Kidney (tissue), 14 donors: ENCODE results near the gene SORCS2. TPM values are rescaled to one million over a fixed set of nuclear protein-coding genes. Genes with fewer than 3 reads are reported as not detected.
A peak's percentile ranks its signal among the peaks of the same experiment; 100 is the strongest.

Experiments used
- DNase-seq, 5 donors: peaks; one replicate each; pipeline ENCODE4 v3.0.0-alpha.2; 2013 to 2020
- FAIRE-seq: peaks from 2 replicates; lab custom pipeline; 2012; peaks lifted over from hg19 to GRCh38; lab: Jason Lieb, UNC
- H3K27ac ChIP-seq, 2 donors: one replicate each; pipeline ENCODE4 v1.7.0; 2013; ENCODE audit warnings: low read depth in 2 of 2, low read length in 2 of 2, inconsistent platforms in 1 of 2
- H3K27me3 ChIP-seq: one replicate; pipeline ENCODE4 v1.7.1; 2013; ENCODE audit warnings: low read length, inconsistent platforms; ENCODE audit not compliant: control insufficient read depth, insufficient read depth
- H3K36me3 ChIP-seq, 3 donors: one replicate each; pipeline versions ENCODE4 v1.7.0 to v1.7.1; 2013; ENCODE audit warnings: low read length in 3 of 3, control low read depth in 1 of 3, inconsistent platforms in 1 of 3; ENCODE audit not compliant: insufficient read depth in 3 of 3, control insufficient read depth in 2 of 3
- H3K4me1 ChIP-seq, 3 donors: one replicate each; pipeline versions ENCODE4 v1.7.0 to v1.7.1; 2013; ENCODE audit warnings: low read length in 3 of 3, inconsistent platforms in 1 of 3, low read depth in 1 of 3; ENCODE audit not compliant: control insufficient read depth in 2 of 3, insufficient read depth in 2 of 3
- H3K4me3 ChIP-seq, 3 donors: one replicate each; pipeline versions ENCODE4 v1.7.0 to v1.8.1; 2013; ENCODE audit warnings: low read length in 3 of 3, control low read depth in 1 of 3, inconsistent platforms in 1 of 3
- H3K9ac ChIP-seq, 3 donors: one replicate each; pipeline versions ENCODE4 v1.7.0 to v1.7.1; 2013; ENCODE audit warnings: low read length in 3 of 3, control low read depth in 1 of 3, inconsistent platforms in 1 of 3
- H3K9me3 ChIP-seq, 3 donors: one replicate each; pipeline versions ENCODE4 v1.7.0 to v1.7.1; 2013; ENCODE audit warnings: low read length in 3 of 3, control low read depth in 1 of 3, inconsistent platforms in 1 of 3; ENCODE audit not compliant: control insufficient read depth in 2 of 3, insufficient read depth in 1 of 3
- intact Hi-C: fragments of 100-400 bp; cut with DNase I; formaldehyde crosslinking; loops from one replicate; pipeline ENCODE4 v1.11.1; 2022
- polyA plus RNA-seq: library from polyadenylated mRNA; stranded (reverse); fragments of 350-450 nt; fragmentation: Illumina TruSeq; extraction: RNeasy Lipid Tissue Mini Kit (QIAGEN cat#74804); gene quantifications from one replicate; pipeline ENCODE4 v1.2.3, GENCODE V29; 2014; ENCODE audit warnings: low read depth, low replicate concordance; ENCODE audit not compliant: insufficient read depth
- total RNA-seq: library from RNA; stranded (reverse); fragmentation: NEBNext Ultra II Directional; extraction: Animal tissue kit (Norgen Biotek cat#: 25700); gene quantifications from one replicate; pipeline ENCODE4 v1.2.1, GENCODE V29; 2021
- TF ChIP-seq, protein P1 (sequence below): IDR thresholded peaks from 3 replicates; pipeline ENCODE4 v1.5.1; 2012; ENCODE audit warnings: mild to moderate bottlenecking, moderate library complexity, borderline replicate concordance; ENCODE audit not compliant: insufficient read depth; ENCODE audit errors: extremely low read depth
- donor health status: control.
- donor health status: control.
- donor health status: control.
- donor health status: control.
- donor health status: control.
- donor health status: DM: yes; HTN: yes; CAD: no.
- donor health status: Normal renal cell carcinoma (clear cell type).

Gene SORCS2
- total and polyA plus RNA-seq, 2 donors from 2014 or later: 6.1 to 9.1 TPM

DNA sequence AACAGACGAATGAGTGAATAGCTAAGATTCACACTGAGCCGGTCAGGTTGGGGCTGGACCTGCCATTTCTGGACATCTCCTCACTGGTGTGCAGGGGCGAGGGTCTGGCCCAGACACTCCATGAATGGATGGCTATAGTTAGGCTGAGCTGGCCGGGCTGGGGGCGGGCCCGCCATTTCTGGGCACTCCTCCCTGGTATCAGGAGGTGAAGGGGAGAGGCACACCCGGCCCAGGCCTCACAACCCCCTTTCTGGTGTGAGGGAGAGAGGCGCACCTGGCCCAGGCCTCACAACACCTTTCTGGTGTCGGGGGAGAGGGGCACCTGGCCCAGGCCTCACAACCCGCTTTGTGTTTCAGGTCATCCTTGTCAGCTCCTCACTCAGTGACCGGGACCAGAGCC lies 445.6 kb downstream of the SORCS2 start:
- Histone ChIP-seq H3K9me3 (peaks cover 0 to 1% (median 0%) of the 10 kb centered on the region in 3 donors), H3K4me3 (no peak overlapping the region), H3K9ac (no peak overlapping the region), H3K27me3 (no peaks in the 10 kb centered on the region), H3K4me1 (no peaks in the 10 kb centered on the region), H3K36me3 (no peaks in the 10 kb centered on the region), H3K27ac (no peak overlapping the region)
- FAIRE-seq (no peak), DNase-seq (peak in 1 of 5 donors; percentile 47)
- intact Hi-C loops: no loop called here
- TF ChIP-seq, protein P1, sequence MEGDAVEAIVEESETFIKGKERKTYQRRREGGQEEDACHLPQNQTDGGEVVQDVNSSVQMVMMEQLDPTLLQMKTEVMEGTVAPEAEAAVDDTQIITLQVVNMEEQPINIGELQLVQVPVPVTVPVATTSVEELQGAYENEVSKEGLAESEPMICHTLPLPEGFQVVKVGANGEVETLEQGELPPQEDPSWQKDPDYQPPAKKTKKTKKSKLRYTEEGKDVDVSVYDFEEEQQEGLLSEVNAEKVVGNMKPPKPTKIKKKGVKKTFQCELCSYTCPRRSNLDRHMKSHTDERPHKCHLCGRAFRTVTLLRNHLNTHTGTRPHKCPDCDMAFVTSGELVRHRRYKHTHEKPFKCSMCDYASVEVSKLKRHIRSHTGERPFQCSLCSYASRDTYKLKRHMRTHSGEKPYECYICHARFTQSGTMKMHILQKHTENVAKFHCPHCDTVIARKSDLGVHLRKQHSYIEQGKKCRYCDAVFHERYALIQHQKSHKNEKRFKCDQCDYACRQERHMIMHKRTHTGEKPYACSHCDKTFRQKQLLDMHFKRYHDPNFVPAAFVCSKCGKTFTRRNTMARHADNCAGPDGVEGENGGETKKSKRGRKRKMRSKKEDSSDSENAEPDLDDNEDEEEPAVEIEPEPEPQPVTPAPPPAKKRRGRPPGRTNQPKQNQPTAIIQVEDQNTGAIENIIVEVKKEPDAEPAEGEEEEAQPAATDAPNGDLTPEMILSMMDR: no peak

DNA sequence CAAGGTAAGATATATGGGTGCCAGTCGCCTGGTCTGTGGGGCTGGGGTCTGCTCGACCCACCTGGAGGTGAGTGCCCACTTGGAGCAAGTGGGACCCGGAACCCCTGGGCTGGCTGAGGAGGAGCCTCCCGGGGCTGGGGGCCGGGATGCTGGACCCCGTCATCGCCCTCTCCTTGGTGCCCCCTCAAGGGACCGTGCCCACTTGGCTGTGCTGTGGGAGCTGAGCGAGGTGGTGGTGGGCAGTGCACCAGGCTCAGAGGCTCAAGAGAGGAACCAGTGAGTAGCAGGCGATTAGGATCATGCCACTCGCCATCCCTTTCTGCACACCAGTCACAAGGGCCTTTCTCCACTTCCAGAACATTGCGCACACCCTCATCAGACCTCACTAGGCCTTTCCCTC lies 446.2 kb downstream of the SORCS2 start:
- peak in 1 of 5 donors; percentile 56 for DNase-seq
- H3K9ac ChIP-seq: no peak overlapping the region
- H3K36me3 ChIP-seq: no peaks in the 10 kb centered on the region
- no peaks in the 10 kb centered on the region for H3K4me1 ChIP-seq
- H3K9me3 ChIP-seq: peaks cover 0 to 1% (median 0%) of the 10 kb centered on the region in 3 donors
- no peak overlapping the region for H3K4me3 ChIP-seq
- intact Hi-C loops: no loop called here
- H3K27ac ChIP-seq: no peak overlapping the region
- no peaks in the 10 kb centered on the region for H3K27me3 ChIP-seq
- TF ChIP-seq, protein P1: no peak
- FAIRE-seq: no peak

DNA sequence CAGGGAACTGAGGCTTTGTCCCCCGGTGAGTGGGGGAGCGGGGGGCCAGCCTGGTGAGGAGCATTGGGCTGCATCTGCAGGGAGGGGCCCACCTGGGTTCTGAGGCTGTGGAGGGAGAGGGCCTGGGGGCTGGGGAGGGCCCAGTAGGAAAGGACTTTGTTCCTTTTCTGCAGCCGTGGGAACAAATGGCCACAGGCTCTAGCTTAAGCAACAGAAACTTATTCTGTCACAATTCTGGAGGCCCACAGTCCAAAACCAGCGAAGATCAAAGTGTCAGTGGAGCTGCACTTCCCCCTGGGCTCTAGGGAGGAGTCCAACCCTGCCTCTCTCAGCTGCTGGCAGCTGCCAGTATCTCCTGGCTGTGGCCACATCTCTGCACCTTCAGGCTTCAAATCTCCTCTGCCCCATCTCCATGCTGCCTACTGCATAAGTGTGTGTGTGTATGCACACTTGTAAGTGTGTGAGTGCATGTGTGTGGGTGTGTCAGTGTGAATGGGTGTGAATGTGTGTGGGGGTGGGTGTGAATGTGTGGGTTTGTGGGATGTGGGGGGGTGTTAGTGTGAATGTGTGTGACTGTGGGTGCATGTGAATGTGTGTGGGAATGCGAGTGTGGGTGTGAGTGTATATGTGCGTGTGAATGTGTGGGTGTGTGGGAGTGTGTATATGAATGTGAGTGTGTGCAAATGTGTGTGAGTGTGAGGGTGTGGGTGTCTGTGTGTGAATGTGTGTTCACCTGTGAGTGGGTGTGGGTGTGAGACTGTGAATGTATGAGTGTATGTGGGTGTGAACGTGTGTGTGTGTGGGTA lies 446.8 kb downstream of the SORCS2 start:
- intact Hi-C loops: no loop called here
- H3K4me1 ChIP-seq: no peaks in the 10 kb centered on the region
- H3K4me3 ChIP-seq: no peak overlapping the region
- no peaks in the 10 kb centered on the region for H3K27me3 ChIP-seq
- no peaks in the 10 kb centered on the region for H3K36me3 ChIP-seq
- no peak overlapping the region for H3K27ac ChIP-seq
- no peak overlapping the region for H3K9ac ChIP-seq
- H3K9me3 ChIP-seq: peaks cover 0 to 1% (median 0%) of the 10 kb centered on the region in 3 donors
- TF ChIP-seq, protein P1: no peak
- FAIRE-seq: no peak
- DNase-seq: peak in 1 of 5 donors; percentile 44
